GM18907 (cell line): Measurements from ENCODE around the gene DERA.
"Not testable (repeated sequence)": the region's sequence is repeated elsewhere in the genome, so short reads cannot be mapped to it uniquely, and the experiment has no call there.

ENCODE experiments used
- ATAC-seq: cut with Tn5 transposase; IDR thresholded peaks from one replicate; pipeline ENCODE4 v1.9.1; 2021; ENCODE audit warnings: mild to moderate bottlenecking, moderate library complexity; ENCODE audit not compliant: unreplicated experiment

Gene DERA

GRCh38 chr12:15997910-15998309 is 86.8 kb downstream of the DERA start:
- no peak for ATAC-seq

DNA sequence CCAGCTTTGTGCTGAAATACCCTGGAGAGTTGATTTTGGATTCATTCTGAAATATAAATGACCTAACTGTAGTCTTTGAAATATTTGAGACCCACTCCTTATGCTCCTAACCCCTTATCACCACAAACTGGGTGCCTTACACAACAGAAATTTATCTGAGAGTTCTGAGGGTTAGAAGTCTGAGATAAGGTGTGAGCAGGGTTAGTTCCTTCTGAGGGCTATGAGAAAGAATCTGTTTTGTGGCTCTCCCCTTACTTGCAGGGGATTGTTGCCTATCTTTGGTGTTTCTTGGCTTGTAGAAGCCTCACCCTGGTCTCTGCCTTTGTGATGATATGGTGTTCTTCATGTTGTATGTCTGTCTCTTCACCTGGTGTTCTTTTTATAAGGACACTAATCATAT is 91.7 kb downstream of the DERA start:
- no peak for ATAC-seq

- no peak for ATAC-seq
Observed at GRCh38 chr12:16003460-16003859, 92.3 kb downstream of the DERA start.

GRCh38 chr12:16006752-16007151 is 95.6 kb downstream of the DERA start:
- ATAC-seq: no peak

DNA sequence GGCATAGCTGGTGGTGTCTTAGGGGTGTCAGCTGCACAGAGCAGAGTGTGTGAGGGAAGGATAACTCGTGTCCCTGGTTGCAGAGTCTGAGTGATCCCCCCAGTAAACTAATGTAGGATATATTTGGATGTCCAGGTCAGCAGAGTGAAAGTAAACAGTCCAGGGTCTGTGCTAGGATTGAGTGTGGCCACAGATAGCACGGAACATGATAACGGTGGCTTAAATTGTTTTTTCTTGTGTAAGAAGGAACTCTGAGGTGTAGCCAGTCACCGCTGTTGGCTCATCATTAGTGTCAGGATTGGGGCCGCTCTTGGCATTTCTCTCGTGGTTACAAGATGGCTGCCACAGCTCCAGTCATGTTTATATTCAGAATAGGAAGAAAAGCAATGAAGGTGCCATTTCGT is 97.3 kb downstream of the DERA start:
- ATAC-seq: no peak

DNA sequence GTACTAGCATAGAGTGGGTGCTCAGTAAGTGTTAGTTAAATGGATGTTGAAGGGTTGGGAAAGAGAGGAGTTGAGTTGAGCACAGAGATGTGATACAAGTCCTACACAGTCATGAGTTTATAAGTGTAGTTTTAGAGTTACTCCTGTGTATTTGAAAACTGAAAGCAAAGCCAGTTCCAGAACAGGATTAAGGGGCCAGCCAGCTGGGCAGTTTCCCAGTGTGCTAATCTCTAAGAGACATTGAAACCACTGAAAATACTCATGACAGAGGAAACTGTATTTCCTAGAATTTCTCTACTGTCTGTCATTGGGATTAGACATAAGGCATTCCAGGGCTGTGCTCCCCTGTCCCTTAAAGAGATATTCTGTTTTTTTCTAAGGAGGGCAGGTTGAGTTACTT is 101.0 kb downstream of the DERA start:
- ATAC-seq: no peak

GRCh38 chr12:16013722-16014121 is 102.6 kb downstream of the DERA start:
- not testable (repeated sequence) for ATAC-seq

GRCh38 chr12:16014394-16014793 is 103.3 kb downstream of the DERA start:
- not testable (repeated sequence) for ATAC-seq

GRCh38 chr12:16016748-16017147 is 105.6 kb downstream of the DERA start:
- ATAC-seq: no peak

DNA sequence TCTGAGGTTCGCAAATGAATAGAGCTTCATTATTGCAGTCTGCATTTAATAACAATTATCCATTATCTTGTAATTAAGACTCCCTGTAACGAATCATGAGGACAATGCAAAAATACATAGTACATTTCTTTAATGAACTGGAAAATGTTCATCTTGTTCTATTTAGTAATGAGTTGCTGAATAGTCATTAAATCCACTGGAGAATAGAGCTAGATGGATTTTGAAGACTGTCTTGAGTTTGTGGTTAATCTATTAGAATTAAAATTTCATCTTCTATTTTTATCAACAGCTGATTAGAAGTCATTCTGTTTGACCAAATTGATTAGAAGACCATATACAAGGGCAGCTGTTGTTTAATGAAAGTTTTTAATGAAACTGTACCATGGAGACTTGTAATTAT is 107.2 kb downstream of the DERA start:
- no peak for ATAC-seq

GRCh38 chr12:16019136-16019535 is 108.0 kb downstream of the DERA start:
- no peak for ATAC-seq

DNA sequence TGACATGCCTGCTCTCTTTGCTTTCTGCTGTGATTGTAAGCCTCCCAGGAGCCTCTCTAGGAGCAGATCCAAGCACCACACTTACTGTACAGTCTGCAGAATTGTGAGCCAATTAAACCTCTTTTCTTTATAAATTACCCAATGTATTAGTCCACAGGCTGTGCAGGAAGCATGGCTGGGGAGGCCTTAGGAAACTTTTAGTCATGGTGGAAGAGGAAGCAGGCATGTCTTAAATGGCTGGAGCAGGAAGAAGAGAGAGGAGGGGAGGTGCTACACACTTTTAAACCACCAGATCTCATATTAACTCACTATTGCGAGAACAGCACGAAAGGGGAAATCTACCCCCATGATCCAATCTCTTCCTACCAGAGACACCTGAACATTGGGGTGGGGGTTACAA is 108.9 kb downstream of the DERA start:
- ATAC-seq: no peak

- no peak for ATAC-seq
Observed at GRCh38 chr12:16021026-16021425, 109.9 kb downstream of the DERA start.

DNA sequence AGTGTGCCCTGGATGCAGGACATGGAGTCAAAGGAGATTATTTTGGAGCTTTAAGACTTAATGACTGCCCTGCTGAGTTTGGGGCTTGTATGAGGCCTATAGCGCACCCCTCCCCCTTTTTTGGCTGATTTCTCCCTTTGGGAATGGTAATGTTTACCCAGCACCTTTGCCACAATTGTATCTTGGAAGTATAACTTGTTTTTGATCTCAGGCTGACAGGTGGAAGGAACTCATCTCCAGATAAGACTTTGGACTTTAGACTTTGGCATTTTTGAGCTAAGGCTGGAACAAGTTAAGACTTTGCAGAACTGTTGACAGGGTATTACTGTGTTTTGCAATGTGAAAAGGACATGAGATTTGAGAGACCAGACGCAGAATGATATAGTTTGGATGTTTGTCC is 110.5 kb downstream of the DERA start:
- no peak for ATAC-seq

GRCh38 chr12:16027002-16027401 is 115.9 kb downstream of the DERA start:
- no peak for ATAC-seq

DNA sequence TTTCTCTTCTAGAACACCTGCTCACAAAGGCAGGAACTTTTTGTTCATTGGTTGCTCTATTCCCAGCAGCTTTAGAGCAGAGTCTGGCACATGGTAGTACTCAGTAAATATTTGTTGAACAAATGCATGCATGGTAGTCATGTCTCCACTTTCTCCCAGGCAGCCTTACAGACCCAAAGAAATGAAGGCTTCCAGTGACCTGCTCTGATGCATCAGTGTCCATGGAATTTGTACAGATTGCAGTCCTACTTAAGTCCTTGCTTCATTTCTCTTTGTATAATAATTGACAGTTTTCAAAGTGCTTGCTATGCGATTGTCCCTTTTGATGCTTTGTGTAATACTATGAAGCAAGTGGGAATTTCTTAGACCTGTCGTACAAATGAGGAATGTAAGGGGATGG is 119.6 kb downstream of the DERA start:
- no peak for ATAC-seq

DNA sequence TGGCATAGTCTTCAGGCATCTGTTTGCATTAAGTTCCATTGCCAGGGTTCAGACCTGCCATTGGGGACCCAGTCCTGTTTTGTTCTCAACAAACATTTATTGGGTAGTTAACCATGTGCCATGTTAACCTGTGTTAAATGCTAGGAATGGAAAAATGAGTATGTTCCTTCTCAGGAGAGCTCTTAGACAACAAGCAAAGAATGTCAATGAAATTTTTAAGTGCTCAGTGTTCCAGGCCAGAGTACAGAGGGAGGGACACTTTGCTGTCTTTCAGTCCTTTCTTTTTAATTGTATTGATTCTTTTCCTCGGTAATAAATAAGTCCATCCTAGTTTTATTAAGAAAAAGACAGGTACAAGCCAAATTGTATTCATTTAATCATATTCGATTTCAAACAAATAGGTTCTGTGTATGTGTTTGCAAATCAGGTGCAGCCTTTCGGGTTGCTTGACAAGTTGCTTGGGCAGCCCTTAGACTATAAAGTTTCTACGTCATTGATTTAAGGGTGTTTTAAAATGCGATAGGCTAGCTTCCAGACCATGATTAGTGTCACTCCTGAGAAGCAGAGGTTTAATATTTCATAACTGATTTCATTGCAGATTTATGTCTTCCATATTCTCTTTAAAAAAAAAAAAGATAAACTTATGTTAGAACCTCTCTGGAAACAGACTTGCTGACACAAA is 123.1 kb downstream of the DERA start:
- ATAC-seq: no peak

DNA sequence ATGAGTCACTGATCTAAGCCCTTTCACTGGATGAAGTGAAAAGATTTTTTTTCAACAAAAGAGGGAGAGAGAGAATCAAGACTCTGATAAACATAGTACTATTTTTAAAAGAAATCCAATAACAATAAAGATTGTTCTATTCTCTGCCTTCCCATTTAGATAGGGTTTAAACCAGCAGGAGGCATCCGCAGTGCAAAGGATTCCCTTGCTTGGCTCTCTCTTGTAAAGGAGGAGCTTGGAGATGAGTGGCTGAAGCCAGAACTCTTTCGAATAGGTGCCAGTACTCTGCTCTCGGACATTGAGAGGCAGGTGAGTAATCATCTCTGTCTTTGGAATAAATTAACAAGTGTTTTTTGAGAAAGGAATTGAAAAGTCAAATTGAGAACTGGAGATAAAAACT is 124.9 kb downstream of the DERA start:
- no peak for ATAC-seq

GRCh38 chr12:16037533-16037932 is 126.4 kb downstream of the DERA start:
- ATAC-seq: no peak

- ATAC-seq: no peak
Observed at GRCh38 chr12:16043480-16043879, 132.3 kb downstream of the DERA start.

DNA sequence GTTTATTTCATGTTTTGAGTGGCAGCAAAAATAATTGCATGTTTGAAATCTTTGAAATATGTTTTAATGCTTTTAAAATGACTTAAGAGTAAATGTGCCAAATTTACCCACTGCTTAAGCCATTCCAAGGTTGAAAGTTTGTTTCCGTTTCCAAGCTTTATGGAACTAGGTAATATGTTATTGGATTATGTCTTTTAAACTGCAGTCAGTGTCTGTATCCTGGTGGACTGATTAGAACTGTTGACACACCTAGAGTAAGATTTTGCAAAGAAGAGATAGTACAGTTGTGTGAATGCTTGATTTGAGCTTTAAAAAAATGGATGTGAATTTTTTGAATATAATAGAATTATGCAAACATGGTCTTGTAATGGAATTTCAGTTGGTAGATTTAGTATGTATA is 135.1 kb downstream of the DERA start:
- no peak for ATAC-seq

DNA sequence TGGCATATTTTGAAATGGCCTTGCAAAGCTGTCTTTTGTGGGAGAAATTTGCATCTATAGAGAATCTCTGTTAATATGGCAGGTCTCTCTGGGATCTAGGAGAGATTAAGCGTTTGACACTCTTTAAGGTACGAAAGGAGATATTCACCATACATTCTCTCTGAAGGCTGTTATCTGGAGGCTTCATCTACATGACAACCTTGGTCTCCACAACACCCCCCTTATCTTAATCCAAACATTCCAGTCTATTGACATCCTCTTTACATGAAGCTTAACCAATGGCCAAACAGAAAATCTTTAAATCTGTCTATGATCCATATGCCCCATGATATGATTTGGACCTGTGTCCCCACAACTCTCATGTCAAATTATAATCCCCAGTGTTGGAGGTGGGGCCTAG is 137.4 kb downstream of the DERA start:
- ATAC-seq: no peak

- ATAC-seq: no peak
Observed at GRCh38 chr12:16056910-16057309, 145.8 kb downstream of the DERA start.
